SKM-1 treated with dmso at 0.1 percent for 144 hours (cell line): ENCODE results near the gene SFXN4.

ENCODE experiments used
- DNase-seq: peaks from one replicate; lab custom pipeline; 2025; ENCODE audit not compliant: unreplicated experiment; lab: John Stamatoyannopoulos, UW

The SFXN4 gene, protein sequence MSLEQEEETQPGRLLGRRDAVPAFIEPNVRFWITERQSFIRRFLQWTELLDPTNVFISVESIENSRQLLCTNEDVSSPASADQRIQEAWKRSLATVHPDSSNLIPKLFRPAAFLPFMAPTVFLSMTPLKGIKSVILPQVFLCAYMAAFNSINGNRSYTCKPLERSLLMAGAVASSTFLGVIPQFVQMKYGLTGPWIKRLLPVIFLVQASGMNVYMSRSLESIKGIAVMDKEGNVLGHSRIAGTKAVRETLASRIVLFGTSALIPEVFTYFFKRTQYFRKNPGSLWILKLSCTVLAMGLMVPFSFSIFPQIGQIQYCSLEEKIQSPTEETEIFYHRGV

DNA sequence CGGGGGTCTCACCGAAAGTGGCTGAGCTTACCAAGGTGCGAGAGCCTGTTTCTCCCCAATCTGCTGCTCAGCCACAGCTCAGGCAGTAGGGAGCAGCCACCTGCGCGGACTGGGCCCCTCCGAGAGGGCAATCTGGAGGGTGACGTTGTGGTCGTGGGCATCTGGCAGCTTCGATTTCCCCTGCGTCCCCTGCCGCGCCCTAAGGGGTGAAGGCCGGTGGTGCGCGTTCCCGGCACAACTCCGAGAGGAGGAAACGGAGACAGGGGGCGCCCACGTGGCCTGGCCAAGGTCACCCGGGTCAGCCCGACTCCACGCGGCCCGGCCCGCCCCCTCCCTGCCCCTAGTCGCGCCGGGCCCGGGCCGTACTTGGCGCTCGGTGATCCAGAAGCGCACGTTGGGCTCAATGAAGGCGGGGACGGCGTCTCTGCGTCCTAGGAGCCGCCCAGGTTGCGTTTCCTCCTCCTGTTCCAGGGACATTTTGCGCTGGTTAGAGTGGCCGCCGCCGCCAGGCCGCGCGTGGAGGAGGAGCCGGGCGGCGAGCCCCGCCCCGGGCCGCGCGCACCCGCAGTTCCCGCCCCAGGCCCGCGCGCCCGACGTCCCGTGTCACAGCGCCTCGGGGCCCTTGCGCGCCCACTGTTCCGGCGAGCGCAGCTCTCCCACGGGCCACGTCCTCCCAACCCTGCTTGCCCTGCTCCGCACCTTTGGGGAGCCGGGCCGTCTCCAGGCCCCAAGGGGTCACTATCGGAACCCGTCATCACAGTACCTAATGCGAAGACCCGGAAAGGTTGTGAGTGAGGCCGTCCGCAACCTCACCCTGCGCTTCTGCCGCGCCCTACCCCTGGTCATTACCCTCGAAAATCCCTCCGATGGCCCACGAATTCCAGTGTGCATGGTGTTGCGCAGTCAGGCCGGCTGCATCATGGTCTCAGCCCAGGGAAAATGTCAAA is at the start of gene SFXN4:
SFXN4 (minus strand) TSS at position 544 of the 947 bp plus-strand sequence; CDS start at position 477, 67 bp downstream.
- peak; percentile 85 for DNase-seq

DNA sequence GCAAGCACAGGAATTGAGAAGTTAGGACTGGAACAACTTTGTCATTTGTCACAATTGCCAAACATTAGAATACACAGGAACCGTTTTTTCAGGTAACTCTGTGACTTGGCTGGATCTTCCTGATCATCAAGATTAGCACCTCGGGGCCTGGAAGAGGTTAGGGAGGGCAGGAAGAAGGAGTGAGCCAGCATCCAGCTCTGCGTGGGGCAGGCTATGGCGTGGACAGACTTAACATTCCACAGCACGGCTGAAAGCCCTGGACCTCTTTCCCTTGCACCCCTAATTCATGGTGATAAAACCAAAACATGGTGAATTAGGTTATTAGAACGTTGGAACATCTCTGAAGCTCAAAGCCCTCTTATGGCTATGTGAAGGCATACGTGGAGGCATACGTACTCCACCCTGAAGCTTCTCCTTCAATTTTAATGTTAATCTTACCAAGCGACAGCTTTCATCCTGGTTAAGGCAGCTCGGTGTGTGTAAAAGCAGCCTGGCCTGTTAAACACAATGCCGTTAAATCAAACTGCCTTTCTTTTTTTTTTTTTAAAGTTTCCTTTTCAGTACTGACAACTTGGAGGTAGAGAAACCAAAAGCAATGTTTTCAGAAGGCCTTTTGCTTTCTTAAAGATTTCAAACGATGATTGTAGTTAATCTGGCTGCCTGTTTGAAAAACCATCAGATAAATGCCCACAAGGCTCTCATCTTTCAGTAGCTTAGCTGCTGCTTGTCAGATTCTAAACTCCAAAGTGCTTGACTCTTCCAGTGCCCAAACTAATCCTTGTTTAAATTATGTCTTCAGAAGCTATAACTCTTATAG is 46.3 kb upstream of the SFXN4 start:
- no peak for DNase-seq

DNA sequence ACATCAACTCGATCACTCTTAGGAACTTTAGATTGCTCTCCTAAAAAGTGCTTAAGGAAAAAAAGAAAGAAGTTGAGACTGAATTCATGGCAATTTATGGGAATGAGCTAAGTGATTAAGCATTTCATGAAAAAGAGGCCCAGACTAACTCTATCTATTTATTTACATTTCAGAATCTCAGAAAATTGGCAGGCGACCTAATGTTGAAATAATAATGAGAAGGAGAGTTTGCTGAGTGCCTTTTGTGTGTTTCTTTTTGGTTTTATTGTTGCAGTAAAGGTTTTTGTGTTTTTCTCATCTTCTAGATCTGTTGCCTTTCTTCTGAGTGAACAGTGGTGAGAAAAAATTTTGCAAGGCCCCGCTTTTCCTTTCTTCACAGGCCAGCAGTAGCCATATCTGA is 45.7 kb upstream of the SFXN4 start:
- no peak for DNase-seq

DNA sequence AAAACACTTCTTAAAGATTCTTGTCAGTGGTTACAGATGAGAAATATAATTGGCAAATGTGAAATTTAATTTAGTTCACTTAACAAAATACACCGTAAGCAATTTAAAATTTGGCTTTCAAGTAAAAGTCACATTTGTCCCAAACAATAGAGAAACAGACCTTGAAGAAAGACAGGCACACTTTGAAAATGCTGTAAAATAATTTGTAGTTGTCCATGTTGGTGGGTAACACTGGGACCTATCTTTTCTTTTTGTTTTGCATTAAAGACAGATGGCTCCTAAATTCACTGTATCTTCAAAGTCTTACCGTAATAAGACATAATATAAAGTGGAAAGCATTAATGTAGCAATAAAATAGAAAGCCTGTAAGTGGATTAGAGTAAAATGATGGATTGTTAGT is 45.1 kb upstream of the SFXN4 start:
- no peak for DNase-seq

DNA sequence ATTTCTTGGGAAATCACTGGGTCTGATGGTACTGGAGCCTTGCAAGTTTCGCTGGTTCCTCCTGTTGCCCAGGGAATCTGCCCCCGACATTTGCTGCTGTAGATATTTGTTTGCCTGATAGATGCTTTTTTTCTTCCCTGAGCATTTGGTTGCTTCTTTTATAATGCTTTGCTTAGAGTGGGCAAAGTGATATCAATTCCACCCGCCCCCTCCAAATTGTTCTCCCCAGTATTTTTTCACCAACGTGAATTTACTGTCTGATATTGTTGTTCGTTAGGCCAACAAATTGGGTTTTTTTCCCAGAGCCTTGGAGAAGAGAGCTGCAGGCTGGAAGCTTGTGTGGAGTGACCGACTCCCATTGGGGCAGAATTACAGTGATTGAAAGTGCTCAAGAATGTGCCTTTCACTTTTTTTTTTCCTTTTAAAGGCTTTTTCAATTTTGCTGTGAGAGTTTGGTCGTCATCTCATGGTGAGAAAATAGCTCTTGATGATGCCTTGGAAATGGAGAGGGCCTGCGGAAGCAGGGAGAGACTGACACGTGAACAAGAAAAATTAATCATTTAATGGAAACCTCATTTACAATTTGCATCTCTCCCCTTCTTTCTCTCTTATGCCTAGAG is 44.3 kb upstream of the SFXN4 start:
- no peak for DNase-seq

DNA sequence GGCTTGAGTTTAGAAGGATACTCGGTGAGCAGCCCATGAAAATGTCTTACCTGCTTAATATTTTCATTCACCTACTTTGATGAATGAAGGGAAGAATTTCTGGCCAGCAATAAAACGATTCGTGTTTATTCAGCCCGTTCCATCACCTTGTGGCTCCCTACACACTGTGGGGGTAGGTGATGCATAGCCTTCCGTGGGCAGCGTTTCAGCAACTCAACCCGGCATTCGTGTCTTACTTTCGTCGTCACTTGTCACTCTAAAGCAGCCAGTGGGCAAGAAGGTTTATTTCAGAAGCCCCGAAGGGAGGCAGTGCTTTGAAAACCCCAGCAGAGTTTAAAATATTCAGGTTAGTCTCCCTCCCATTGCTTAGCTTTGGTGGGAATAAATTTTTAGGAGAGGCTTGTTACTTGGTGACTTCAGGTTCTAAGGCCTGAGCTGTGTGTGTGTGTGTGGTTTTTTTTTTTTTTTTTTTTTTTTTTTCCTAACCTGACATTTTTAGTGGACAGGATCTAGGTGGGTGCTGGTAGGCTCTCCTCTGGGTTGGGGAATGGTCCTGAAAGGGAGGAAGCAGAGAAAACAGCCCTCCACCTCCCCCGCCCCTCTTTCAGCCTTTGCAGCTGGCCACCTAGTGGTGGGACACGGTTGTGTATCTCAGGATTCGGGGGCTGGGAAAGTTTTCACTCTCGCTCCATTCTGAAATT is 43.7 kb upstream of the SFXN4 start:
- peak; percentile 34 for DNase-seq

DNA sequence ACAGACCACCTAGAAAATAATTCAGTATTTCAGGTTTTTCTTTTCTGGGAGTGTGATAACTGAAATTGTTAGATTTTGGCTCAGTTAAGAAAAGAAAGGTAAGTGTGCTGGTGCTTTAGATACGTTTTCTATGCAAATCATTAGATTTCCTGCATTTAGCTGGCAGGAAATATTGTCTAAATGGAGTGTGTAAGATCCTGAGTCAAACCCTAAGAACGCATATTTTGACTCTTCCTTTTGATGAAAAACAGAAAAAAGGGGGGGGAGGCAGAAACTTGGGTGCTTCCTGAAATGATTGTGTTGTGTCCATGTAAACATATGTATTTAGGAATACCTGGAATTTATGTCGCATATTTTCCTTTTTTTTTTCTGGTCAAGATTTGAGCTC is 43.0 kb upstream of the SFXN4 start:
- no peak for DNase-seq

DNA sequence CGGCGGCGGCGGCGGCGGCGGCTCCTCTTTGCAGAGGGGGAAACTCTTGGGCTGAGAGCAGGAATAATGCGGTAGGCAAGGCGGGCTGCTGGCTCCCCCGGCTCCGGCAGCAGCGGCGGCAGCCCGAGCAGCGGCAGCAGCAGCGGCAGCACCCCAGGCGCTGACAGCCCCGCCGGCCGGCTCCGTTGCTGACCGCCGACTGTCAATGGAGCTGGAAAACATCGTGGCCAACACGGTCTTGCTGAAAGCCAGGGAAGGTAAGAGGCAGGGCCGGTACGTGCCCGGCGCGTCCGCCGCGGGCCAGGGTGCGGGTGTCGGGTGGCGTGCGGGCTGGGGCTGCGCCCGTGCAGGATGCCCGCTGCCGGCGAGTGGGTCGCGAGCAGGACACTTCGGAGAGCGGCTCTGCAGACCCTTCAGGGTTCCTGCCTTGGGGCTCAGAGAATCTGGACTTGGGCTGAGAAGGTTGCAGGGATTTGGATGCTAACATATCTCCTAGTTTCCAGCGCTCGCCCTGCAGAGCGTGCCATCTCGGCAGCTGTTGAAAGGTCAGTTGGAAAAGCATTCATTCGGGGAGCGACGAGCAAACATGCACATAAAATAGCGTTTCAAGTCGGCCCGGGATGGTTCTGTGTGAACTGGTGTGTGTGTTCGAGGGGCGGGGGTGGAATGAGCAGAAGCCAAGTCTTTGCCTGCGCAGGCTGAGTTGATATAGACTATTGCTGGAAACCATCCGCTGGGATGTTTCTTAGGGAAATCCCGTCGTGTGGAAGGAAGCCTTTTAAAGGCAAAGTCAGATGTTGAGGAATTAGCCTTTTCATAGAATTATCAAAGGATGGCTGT is 42.4 kb upstream of the SFXN4 start:
- DNase-seq: no peak

DNA sequence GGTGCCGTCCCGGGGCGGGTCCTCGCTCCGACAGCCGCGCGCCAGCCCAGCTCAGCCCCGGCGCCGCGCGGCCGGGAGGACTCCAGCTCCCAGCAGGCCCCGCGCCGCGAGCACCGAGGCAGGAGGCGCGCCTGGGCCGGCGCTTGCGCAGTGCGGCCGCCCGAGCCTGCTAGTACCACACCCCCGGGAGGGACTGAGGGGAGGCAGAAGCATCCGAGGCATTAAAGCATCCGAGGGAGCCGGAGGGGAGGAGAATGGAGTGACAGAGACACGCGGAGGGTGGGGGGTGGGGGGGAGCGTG is 41.8 kb upstream of the SFXN4 start, which contains the start of gene GRK5:
GRK5 (plus strand) TSS at position 206 of the 301 bp plus-strand sequence. CDS start 347 bp downstream, outside the sequence.
- DNase-seq: peak; percentile 86

DNA sequence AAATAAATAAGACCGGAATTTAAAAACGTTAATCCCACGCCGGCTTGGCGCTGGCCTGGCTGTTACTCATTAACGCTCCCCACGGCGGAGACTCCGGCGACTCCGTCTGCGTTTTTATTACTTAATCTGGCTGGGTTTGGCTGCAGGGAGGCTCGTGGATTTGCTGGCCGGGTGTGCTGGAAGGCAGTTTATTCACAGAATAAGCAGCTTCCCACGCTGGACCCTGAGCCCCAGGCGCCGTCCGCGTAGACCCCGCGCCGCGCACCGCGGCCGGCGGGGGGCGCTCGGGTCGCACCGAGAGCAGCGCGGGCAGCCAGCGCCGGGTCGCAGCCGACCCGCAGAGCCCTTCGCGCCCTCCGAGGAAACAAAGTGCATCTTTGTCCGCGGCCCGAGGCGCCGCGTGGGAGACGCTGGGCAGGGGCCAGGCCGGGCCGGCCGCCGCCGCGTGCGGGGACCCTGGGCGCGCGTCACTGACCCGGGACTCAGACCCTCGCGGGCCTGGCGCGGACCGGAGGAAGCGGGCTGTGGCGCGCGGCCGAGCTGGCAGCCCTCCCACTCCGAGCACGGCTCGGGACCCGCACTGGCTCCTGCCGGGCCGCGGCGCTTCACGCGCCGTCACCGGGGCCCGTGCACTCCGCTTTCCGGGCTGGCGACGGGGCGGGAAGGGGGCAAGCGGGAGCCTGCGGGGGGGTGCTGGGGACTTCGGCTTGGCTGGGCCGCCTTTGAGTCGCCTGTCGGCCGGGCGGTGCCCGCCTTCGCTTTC is 41.3 kb upstream of the SFXN4 start:
- peak; percentile 50 for DNase-seq

DNA sequence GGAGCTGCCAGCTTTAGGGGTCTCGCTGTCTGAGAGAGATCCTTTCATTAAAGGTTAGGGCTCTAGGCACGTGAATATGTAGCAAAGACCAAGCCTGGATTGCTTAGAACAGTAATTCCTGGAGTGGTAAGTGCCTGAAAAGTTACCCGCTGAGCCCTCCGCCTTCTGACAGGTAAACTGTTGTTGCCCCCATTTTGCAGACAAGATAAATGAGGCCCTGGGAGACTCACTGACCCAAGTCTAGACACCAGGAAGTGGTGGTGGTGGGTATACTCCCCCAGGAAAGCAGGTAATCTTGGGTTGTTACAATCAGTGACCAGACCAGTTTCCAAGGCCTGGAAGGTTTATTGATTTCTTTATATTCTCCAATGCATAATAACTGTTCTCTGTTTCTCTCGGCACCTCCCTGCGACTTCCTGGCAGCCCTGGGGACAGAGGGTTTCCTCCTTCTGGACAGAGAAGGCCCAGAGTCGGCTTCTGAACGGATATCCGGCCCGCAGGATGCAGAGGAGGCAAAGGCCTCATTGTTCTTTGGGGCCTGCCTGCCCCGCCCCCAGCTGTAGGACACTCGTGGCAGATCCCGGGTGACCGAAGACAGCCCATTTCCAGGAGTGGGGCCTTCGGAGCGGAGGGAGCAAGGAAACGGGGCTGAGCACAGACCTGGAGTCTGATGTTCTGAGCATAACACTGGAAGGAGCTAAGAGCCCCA is 40.5 kb upstream of the SFXN4 start:
- peak; percentile 21 for DNase-seq

DNA sequence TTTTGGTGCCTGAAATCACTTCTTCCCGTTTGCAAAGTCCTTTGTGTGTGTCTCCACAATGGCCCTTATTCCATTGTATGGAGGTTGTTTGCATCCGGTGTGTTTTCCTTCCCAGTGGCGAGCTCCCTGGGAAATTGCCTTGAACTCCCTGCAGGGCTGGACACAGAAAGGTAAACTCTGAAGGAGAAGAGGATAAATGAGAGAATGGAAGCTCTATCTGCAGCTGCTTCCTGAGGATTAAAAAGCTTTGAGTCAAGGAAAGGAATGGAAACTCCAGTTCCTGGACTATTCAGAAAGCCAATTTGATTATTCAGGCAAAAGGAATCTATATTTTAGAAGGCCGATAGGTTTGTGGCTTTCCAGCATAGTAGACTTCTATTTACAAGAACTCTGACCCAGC is 37.5 kb upstream of the SFXN4 start:
- no peak for DNase-seq

DNA sequence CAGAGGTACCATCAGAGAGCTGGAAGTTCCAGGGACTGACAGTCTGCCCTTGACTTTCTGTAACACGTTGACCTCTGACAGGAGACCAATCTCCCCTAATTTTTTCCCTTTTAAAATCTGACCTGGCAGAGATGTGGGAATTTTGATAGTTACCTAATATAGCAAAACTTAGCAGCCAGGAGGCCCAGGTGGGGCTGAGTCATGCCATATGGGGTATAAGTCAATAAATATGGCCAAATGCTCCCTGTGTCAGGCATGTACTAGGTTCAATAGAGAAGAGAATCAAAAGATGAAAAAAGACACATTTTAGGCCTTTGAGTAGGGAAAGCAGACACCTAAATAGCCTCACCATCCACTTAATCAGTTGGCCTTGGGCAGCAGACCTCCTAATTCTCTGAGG is 35.7 kb upstream of the SFXN4 start:
- DNase-seq: no peak

DNA sequence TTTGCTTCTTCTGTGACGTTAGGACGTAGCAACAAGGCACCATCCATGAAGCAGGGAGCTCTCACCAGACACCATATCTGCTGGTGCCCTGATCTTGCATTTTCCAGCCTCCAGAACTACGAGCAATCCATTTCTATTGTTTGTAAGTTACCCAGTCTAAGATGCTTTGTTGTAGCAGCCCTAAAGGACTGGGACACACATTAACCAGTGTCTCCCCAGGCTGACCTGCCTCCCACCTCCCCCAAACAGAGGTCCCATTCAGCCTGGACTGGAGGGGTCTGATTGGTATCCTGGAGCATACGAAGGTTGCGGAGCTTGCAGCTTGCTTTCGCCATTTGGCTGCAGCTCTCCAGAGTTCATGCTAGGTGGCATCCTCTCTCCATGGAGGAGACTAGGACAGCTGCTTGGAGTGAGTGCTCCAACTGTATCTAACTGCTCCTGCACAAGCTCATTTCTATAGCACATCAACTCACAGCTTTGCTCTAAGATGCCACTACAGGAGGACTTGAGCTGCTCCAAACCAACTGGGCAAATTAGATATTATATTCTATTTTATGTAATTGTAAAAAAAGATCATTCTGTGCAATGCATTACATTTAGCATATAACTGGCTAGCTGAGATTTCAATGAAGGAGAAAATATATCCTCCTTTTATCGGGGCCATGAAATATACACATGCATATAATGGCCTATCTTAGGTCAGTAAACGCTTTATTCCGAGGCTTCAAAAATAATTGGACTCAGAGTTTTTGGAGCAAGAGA is 33.9 kb upstream of the SFXN4 start:
- DNase-seq: peak; percentile 44

DNA sequence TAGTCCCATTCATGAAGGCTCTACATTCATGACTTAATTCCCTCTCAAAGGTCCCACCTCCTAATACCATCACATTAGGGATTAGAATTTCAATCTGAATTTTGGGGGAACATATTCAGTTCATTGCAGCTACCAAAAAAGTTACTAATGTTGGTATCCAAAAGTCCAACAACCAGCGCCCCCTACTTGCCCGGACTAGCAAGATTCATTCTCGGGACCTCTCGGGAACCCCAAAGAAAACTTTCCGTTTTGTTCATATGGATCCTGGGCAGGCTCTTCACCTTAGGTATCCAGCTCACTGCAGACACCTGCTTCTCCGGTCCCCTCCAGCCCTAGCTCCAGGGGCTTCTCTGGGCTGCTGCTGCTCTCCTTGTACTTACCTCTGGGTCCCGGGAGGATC is 32.9 kb upstream of the SFXN4 start:
- no peak for DNase-seq

DNA sequence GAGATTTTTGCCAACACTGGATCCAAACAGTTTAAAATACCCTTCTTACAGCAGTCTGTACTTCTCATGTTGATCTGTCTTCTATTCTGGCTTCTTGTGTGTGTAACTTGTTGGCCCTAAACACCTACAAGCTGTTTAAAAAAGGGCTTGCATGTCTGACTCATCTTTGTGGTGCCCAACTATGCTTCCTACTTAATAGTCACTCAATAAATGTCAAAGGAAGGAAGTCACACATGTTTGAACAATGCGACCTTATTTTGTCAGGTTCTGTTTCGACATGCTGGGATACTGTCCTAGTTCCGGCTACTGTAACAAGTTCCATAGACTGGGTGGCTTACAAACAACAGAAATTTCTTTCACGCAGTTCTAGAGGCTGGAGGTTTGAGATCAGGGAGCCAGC is 32.4 kb upstream of the SFXN4 start:
- DNase-seq: no peak

DNA sequence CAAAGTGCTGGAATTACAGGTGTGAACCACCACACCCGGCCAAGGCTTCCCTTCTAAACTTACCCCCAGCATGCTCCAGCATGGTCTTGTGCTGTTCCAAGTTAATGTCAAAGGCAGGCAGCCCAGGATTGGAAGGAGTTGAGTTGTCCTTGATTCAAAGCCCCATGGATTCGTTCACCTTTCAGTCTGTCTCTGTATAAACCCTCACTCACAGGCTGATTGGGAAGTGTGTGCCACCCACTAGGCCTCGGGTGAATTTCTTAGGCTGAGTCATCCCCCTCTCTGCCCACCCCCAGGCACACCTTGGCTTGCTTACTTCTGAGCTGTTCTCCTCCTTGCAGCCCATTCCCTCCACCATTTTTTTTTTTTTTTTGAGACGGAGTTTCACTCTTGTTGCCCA is 26.4 kb upstream of the SFXN4 start:
- DNase-seq: no peak
